GM19324 (cell line): ENCODE data around the gene COL5A1.

Experiments
- ATAC-seq: cut with Tn5 transposase; IDR thresholded peaks from one replicate; pipeline ENCODE4 v1.9.1; 2021; ENCODE audit warnings: mild to moderate bottlenecking, moderate library complexity; ENCODE audit not compliant: unreplicated experiment, low FRiP score

Gene COL5A1

GRCh38 chr9:134641173-134641989, at the start of gene COL5A1:
Gene COL5A1, plus strand, starts transcription at chr9:134641803. Its CDS starts 385 bp downstream, at chr9:134642188.
- ATAC-seq, result no peak

DNA sequence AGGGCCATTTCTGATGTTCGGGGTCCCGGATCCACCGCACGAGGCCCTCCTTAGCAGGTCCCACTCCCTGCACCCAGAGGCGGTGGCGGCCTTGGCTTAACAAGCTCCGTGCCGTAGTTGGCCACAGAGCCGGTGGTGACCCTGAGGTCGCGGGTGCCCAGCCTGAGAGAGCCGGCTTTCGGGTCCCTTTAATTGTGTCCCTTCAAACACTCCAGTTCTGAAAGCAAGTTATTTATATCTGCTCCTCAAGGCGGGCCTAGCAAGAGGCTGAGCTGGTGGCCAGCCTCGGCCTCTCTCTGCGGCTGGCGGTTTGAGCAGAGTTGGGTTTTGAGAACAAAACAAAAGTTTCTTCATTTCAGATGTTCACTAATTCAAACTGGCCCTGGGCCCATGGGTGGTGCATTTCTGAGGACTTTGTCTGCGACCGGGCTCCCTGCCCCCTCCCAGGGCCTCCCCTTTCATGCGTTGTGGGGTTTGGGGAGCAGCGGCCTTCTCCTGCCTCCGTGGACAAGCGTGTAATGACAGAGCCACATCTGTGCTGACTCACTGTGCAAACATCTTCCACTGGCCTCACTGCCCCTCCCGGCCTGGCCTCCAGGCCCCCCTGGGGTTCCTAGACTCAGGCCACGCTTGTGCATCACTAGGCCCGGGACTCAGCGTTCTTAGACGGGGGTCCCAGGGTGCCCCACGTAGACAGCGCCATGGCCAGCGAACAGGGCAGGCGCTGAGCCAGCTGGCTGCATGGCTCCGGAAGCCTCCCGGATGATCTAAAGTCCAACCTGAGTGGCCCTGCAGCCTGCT, 49.4 kb upstream of the COL5A1 start:
- ATAC-seq, result no peak

GRCh38 chr9:134592819-134593200, 48.8 kb upstream of the COL5A1 start:
- ATAC-seq, result no peak

GRCh38 chr9:134593286-134594077, 48.1 kb upstream of the COL5A1 start:
- ATAC-seq, result no peak

DNA sequence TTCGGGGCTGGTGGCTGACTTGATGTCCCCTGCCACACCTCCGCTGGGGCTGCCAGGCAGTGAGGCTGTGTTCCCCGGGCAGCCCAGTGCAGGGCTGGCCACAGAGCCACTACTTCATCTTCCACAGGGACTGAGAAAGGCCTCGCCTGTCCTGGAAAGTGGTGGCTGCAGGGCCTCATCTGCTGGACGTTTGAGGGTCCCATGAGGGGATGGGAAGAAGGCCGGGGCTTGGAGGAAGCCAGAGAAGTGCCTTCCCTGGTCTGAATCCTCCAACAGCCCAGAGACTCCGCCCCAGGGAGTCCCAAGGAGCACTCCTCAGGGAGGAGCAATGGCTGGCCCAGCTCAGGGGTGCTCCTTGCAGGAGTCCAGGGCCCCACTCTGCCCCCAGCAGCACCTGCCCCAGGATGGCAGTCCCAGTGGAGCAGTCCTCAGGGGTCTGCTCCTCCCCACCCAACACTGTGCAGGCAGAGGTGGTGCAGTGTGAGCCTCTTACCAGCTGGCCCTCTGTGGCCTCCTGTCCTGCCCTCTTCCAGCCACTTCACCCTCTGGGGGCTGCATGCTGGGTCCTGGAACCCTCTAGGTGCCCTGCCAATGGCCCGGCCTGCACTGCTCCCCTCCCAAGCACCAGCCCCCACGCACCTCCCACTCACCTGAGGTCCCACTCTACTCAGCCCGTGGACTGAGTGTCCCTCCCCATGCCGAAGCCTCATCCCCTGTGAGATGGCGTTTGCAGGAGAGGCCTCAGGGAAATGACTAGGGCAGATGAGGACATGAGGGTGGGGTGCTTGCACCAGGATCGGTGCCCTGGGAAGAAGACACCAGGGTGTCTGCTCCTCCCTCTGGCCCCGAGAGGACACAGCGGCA, 47.3 kb upstream of the COL5A1 start:
- ATAC-seq, result no peak

GRCh38 chr9:134595014-134595413, 46.6 kb upstream of the COL5A1 start:
- ATAC-seq, result no peak

GRCh38 chr9:134597041-134597913, 44.3 kb upstream of the COL5A1 start:
- no peak for ATAC-seq

DNA sequence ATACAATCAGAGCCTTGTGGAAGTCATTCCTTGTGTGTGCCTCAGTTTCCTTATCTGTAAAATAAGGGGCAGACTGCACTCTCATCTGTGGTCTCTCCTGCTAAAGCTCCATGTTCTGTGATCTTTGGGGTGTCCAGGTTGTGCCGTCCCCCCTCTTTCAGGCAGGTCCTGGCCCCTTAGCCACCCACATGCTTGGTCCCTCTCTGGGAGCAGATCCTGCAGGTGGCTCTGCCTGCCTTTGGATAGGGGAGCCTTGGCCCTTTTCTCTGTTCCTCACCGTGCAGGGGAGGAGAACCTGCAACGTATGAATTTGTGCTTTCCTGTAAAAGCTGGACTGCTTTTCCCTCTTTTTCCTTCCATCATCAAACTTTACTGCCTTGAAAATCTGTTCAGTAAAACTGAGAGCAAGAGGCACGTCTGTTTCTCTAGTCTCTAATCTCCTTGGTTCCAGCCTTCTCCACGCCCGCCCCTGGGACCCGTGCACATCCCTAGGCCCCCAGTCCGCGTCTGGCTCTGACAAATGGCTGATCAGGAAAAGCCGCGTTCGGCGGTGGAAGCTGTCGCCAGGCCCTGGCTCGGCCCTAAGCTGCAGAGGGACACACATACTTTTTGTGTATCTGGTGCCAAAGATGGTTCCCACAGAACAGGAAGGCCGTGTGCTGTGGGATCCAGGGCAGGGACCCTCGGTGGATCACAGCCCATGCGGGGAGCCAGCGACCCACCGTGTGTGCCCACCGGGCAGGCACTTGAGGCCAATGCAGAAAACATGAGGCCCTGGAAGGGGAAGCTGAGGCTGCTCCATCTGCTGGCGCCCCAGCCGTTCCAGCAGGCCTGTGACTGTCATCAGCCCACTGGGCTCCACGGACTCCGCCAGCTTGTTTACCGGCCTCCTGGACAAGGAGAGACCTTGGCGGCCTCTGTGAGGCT, 43.4 kb upstream of the COL5A1 start:
- no peak for ATAC-seq

GRCh38 chr9:134598884-134599245, 42.7 kb upstream of the COL5A1 start:
- no peak for ATAC-seq

GRCh38 chr9:134600371-134600770, 41.2 kb upstream of the COL5A1 start:
- no peak for ATAC-seq

- ATAC-seq, result no peak
These were observed 40.6 kb upstream of the COL5A1 start for GRCh38 chr9:134600836-134601638.

DNA sequence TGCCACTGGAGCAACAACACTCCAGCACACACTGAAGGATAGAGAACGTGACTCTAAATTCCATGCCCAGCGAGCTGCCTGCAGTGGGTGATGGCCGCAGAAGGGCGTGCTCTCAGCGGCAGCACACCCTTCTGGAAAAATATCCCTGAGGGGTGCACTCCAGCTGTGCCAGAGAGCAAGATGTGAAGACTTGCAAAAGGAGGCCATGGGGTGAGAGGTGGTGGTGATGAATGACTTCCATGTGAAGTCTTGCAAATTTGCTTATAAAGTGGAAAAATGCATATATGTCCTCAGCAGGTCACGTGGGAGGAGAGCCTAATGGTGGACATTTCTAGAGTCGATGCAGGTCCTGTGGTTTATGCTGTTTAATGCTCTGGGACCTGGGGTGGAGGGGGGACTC, 39.8 kb upstream of the COL5A1 start:
- ATAC-seq, result no peak

DNA sequence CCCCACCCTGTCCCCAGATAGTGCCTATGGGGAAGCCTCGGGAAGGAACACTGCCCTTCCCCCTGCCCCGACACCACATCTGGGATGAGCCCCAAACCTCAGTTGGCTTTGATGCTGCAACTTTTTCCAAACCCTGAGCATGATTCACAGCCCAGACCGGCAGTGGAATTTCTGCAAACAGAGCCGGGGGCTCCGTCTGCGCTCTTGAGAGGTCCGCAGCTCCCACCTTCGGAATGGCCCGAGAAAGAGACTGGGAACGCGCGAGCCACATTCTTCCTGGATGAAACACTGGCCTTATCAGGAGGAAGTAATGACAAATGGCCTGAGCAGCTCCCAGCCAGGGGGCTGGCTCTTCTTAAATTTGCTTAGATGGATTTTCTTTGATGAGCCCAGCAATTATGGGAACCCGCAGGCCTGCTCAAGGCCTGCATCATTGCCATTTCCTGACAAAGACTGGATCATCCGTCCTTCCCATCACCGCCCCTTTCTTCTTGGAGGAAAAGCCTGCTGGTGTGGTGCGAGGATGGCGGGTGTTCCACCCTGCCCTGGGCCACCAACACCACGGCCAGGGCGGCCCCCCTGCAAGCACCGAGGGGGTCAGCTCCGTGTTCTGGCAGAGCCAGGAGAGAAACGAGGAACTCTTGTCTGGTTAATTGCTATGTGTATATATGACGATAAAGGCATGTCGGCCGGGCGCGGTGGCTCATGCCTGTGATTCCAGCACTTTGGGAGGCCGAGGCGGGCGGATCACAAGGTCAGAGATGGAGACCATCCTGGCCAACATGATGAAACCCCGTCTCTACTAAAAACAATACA, 38.8 kb upstream of the COL5A1 start:
- no peak for ATAC-seq

GRCh38 chr9:134604834-134605233, 36.8 kb upstream of the COL5A1 start:
- ATAC-seq, result no peak

DNA sequence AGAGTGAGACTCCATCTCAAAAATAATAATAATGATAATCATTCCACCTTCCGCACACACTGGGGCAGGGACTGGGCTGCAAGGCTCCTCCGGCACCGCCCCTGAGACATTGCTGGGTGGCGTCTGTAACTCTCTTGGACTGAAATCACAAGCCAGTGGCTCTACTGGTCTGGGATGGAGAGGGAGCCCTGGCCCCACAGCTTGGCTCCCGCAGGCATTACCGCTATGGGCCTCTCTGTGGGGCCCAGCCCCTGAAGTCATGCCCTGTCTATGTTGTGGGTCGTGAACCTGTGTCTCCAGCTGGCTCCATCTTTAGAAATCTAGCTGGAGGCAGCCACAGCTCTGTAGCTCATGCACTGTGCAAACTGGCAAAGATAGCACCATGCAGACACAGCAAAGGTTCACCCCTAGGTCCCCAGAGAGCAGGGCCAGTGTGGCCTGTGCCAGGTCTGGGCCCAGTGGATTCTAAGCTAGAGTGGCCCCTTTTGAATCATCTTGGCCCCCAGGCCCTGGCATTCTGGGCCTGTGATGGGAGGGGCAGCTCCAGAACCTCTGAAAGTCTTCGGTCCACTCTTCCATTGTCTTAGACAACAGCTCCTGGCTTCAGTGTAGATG, 36.1 kb upstream of the COL5A1 start:
- no peak for ATAC-seq

DNA sequence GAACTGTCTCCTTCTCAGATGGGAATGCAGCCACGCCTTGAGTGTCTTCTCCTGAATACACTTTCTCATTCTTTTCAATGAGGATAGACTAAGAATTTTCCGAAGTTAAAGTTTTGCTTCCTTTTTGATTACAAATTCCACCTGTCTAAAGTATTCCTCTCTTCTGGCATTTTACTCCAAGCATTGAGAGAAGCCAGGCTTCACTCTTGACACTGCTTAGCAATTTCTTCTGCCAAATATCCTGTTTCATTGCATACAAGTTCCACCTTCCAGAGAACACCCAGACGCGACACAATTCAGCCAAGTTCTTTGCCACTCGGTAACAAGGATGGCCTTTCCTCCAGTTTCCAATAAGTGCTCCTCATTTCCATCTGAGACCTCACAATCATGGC, 35.6 kb upstream of the COL5A1 start:
- no peak for ATAC-seq
